ENCODE data around the gene GAS2L2.

Gene GAS2L2

GRCh38 chr17:35729405-35729833, 23.6 kb downstream of the GAS2L2 start:
- Histone ChIP-seq H3K4me1 (ENCODE audit: control insufficient read depth, insufficient read depth, low read length) (peaks cover 9% of the 10 kb centered on the region), H3K27ac (ENCODE audit: low read depth, low read length) (no peak overlapping the region), H3K9ac (ENCODE audit: low read length) (no peak overlapping the region), H3K27me3 (ENCODE audit: control insufficient read depth, insufficient read depth, low read length) (no peaks in the 10 kb centered on the region), H3K36me3 (ENCODE audit: control insufficient read depth, insufficient read depth, low read length) (peaks cover 11% of the 10 kb centered on the region), H3K4me3 (ENCODE audit: low read length) (no peak overlapping the region)

GRCh38 chr17:35728551-35728950, 24.5 kb downstream of the GAS2L2 start:
- Histone ChIP-seq H3K36me3 (ENCODE audit: control insufficient read depth, insufficient read depth, low read length) (peaks cover 19% of the 10 kb centered on the region), H3K27me3 (ENCODE audit: control insufficient read depth, insufficient read depth, low read length) (no peaks in the 10 kb centered on the region), H3K9ac (ENCODE audit: low read length) (no peak overlapping the region), H3K27ac (ENCODE audit: low read depth, low read length) (no peak overlapping the region), H3K4me1 (ENCODE audit: control insufficient read depth, insufficient read depth, low read length) (peaks cover 9% of the 10 kb centered on the region), H3K4me3 (ENCODE audit: low read length) (no peak overlapping the region)

GRCh38 chr17:35727635-35728034, 25.4 kb downstream of the GAS2L2 start:
- Histone ChIP-seq H3K36me3 (ENCODE audit: control insufficient read depth, insufficient read depth, low read length) (peaks cover 21% of the 10 kb centered on the region), H3K4me1 (ENCODE audit: control insufficient read depth, insufficient read depth, low read length) (peaks cover 9% of the 10 kb centered on the region), H3K4me3 (ENCODE audit: low read length) (no peak overlapping the region), H3K9ac (ENCODE audit: low read length) (no peak overlapping the region), H3K27ac (ENCODE audit: low read depth, low read length) (no peak overlapping the region), H3K27me3 (ENCODE audit: control insufficient read depth, insufficient read depth, low read length) (no peaks in the 10 kb centered on the region)

DNA sequence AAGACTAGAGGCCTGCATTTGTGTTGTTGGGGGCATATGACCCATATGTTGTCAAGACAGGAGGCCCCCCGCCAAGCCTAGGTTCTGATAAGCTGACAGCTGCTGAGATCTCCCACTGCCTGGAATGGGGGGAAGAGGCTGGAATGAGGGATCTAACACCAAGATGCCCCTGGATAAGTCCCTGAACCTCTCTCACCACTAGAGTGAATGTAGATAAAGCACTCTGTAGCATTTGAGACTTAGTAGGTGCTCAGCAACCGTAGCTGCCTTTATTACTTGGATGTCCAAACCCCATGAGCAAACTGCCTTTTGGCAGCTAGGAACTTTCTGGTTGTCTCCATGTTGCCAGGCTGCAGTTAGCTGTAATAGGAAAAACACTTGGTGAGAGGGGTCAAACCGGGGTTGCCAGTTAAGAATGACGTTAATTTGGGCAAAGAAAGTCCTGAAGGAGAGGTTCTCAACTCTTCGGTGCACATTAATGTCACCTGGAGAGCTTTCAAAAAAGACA, 26.0 kb downstream of the GAS2L2 start:
- Histone ChIP-seq H3K27ac (ENCODE audit: low read depth, low read length) (no peak overlapping the region), H3K9ac (ENCODE audit: low read length) (no peak overlapping the region), H3K36me3 (ENCODE audit: control insufficient read depth, insufficient read depth, low read length) (peaks cover 21% of the 10 kb centered on the region), H3K4me1 (ENCODE audit: control insufficient read depth, insufficient read depth, low read length) (peaks cover 9% of the 10 kb centered on the region), H3K27me3 (ENCODE audit: control insufficient read depth, insufficient read depth, low read length) (no peaks in the 10 kb centered on the region), H3K4me3 (ENCODE audit: low read length) (no peak overlapping the region)

DNA sequence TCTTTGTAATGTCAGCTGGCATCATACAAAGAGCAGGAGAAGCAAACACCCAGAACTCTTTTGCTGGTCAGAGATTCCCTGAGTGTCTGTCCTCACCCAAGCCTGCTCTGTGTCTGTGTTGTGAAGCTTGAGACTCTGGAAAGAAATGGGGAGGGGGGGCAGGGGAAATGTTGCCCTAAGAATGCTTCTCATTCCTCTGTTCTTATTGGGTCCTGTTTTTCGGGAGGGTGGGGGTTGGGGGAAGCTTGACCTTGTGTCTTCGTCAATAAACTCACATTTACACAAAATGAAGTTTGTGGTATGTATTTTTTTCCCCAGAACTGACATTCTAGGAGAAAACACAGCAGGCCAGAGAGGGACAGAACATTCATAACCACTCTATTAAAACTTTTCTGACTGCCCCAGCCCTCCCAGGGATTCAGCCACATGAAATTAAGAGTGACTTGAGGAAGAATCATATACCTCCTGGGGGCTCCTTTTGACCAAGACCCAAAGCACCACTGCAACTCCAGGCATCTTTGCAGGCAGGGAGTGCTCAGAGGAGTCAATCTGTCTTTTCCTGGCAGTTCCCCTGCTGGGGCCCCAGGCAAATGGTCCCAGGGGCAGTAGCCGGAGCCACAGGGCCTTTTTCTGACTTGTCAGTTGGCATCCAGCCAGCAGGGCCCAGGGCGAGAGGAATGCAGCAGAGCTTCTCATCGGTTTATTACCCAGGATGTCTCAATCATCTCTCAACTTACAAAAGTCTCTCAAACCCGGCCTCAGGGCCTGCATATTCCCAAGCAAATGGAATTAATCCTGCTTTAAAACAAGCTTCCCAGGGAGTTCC, 26.7 kb downstream of the GAS2L2 start:
- peaks cover 9% of the 10 kb centered on the region for H3K4me1 ChIP-seq (ENCODE audit: control insufficient read depth, insufficient read depth, low read length)
- no peak overlapping the region for H3K27ac ChIP-seq (ENCODE audit: low read depth, low read length)
- no peak overlapping the region for H3K9ac ChIP-seq (ENCODE audit: low read length)
- no peak overlapping the region for H3K4me3 ChIP-seq (ENCODE audit: low read length)
- no peaks in the 10 kb centered on the region for H3K27me3 ChIP-seq (ENCODE audit: control insufficient read depth, insufficient read depth, low read length)
- H3K36me3 ChIP-seq (ENCODE audit: control insufficient read depth, insufficient read depth, low read length), result peaks cover 21% of the 10 kb centered on the region

DNA sequence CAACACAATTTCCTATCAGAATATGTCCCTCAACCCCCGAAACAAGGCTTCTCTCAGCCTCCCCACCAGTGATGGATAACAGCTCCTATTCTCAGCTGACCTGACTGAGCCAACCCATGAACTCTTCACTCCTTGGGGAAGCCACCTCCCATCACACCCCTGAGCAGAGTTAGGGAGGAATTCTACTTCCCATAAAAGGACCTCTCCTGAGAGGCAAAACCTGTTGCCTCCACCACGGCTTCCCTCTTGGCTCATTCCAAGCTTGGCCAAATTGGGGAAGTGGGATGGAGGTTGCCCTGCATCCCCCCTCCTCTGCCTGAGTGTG, 27.3 kb downstream of the GAS2L2 start:
- no peak overlapping the region for H3K9ac ChIP-seq (ENCODE audit: low read length)
- H3K27me3 ChIP-seq (ENCODE audit: control insufficient read depth, insufficient read depth, low read length), result no peaks in the 10 kb centered on the region
- H3K36me3 ChIP-seq (ENCODE audit: control insufficient read depth, insufficient read depth, low read length), result peaks cover 21% of the 10 kb centered on the region
- no peak overlapping the region for H3K27ac ChIP-seq (ENCODE audit: low read depth, low read length)
- H3K4me1 ChIP-seq (ENCODE audit: control insufficient read depth, insufficient read depth, low read length), result peaks cover 3% of the 10 kb centered on the region
- no peak overlapping the region for H3K4me3 ChIP-seq (ENCODE audit: low read length)

- Histone ChIP-seq H3K27ac (ENCODE audit: low read depth, low read length) (no peak overlapping the region), H3K4me1 (ENCODE audit: control insufficient read depth, insufficient read depth, low read length) (no peaks in the 10 kb centered on the region), H3K27me3 (ENCODE audit: control insufficient read depth, insufficient read depth, low read length) (no peaks in the 10 kb centered on the region), H3K36me3 (ENCODE audit: control insufficient read depth, insufficient read depth, low read length) (peaks cover 21% of the 10 kb centered on the region), H3K9ac (ENCODE audit: low read length) (no peak overlapping the region), H3K4me3 (ENCODE audit: low read length) (no peak overlapping the region)
Measured at GRCh38 chr17:35725058-35725457, 28.0 kb downstream of the GAS2L2 start.

DNA sequence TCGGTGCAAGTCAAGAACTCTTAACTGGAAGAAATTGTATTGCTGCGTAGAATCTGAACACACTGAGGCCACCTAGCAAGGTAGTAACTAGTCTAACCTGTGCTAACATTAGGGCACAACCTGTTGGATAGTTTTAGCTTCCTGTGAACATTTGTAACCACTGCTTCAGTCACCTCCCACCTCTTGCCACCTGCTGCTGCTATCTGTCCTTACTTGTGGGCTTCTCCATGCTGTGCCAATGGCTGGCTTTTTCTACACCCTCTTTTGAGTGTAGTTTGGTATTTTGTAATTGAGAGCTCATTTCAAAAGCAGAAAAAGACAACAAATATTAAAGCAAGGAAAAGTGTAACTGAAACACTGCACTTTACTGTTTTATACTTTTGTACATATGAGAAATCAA, 29.3 kb downstream of the GAS2L2 start:
- H3K4me3 ChIP-seq (ENCODE audit: low read length), result no peak overlapping the region
- no peaks in the 10 kb centered on the region for H3K4me1 ChIP-seq (ENCODE audit: control insufficient read depth, insufficient read depth, low read length)
- no peak overlapping the region for H3K27ac ChIP-seq (ENCODE audit: low read depth, low read length)
- no peak overlapping the region for H3K9ac ChIP-seq (ENCODE audit: low read length)
- H3K27me3 ChIP-seq (ENCODE audit: control insufficient read depth, insufficient read depth, low read length), result no peaks in the 10 kb centered on the region
- H3K36me3 ChIP-seq (ENCODE audit: control insufficient read depth, insufficient read depth, low read length), result peaks cover 21% of the 10 kb centered on the region

DNA sequence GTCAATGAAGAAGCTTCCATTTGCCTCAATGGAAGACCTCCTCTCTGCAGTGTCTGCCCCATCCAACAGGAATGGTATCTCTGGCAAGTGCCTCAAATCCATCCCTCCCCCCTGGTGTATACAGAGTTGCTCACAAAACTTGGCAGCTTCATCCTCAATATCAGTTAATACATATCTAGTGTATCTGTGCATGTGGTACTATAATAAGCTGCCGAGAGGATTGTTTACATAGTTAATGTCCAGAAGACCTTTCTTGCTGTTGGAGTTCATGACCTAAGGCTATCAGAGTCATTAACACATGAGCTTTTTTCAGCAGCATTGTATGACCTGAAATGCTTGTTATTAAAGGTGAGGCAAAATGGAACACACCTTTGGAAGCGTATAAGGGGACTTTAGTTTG, 35.6 kb downstream of the GAS2L2 start:
- Histone ChIP-seq H3K9ac (ENCODE audit: low read length) (no peak overlapping the region), H3K27me3 (ENCODE audit: control insufficient read depth, insufficient read depth, low read length) (no peaks in the 10 kb centered on the region), H3K27ac (ENCODE audit: low read depth, low read length) (no peak overlapping the region), H3K36me3 (ENCODE audit: control insufficient read depth, insufficient read depth, low read length) (peaks cover 9% of the 10 kb centered on the region), H3K4me3 (ENCODE audit: low read length) (no peak overlapping the region), H3K4me1 (ENCODE audit: control insufficient read depth, insufficient read depth, low read length) (no peaks in the 10 kb centered on the region)

DNA sequence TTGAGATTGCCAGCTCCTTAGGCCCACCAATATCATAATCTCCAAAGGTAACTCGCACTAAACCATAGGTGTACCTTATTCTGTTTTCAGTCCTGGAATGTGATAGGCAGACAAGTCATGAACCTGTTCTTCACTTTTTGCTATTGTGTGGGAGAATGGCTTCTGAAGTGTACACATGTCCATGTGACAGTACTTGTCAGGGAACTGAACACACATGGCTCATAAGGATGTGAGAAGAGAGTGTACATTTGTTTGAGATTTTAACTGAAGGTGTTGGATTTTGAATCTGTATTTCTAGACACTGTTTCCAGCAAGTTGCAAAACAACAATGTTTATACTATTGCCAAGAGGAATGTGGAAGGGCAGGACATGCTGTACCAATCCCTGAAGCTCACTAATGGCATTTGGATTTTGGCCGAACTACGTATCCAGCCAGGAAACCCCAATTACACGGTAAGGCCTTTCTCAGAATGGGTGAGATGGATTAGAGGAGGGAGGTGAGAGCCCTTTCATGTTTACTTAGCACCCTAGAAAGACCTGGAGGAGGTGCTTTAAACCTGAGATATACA, 36.1 kb downstream of the GAS2L2 start:
- Histone ChIP-seq H3K36me3 (ENCODE audit: control insufficient read depth, insufficient read depth, low read length) (peaks cover 9% of the 10 kb centered on the region), H3K4me3 (ENCODE audit: low read length) (no peak overlapping the region), H3K4me1 (ENCODE audit: control insufficient read depth, insufficient read depth, low read length) (no peaks in the 10 kb centered on the region), H3K27me3 (ENCODE audit: control insufficient read depth, insufficient read depth, low read length) (no peaks in the 10 kb centered on the region), H3K27ac (ENCODE audit: low read depth, low read length) (no peak overlapping the region), H3K9ac (ENCODE audit: low read length) (no peak overlapping the region)

- Histone ChIP-seq H3K36me3 (ENCODE audit: control insufficient read depth, insufficient read depth, low read length) (peaks cover 9% of the 10 kb centered on the region), H3K9ac (ENCODE audit: low read length) (no peak overlapping the region), H3K4me3 (ENCODE audit: low read length) (no peak overlapping the region), H3K27ac (ENCODE audit: low read depth, low read length) (no peak overlapping the region), H3K4me1 (ENCODE audit: control insufficient read depth, insufficient read depth, low read length) (no peaks in the 10 kb centered on the region), H3K27me3 (ENCODE audit: control insufficient read depth, insufficient read depth, low read length) (no peaks in the 10 kb centered on the region)
Measured at GRCh38 chr17:35716173-35716572, 36.9 kb downstream of the GAS2L2 start.

DNA sequence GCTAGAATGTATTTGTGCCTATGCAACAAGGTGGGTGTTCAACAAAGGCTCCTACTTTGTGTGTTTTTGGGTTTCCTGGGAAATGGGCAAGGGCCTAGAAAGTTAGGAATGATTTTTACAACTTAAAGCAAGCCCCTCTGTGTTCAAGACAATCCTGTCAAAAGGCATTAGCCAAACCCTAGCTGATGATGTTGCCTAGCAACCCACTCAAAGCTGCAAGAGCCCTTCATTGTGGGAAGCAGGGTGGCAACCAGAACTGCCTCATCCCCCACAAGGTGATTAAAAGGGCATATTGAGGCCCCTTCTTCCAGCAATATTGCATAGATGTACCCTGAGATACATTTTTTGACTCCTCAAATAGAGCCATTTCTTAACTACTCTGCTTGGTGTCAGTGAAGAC, 37.6 kb downstream of the GAS2L2 start:
- no peak overlapping the region for H3K4me3 ChIP-seq (ENCODE audit: low read length)
- no peak overlapping the region for H3K9ac ChIP-seq (ENCODE audit: low read length)
- no peaks in the 10 kb centered on the region for H3K4me1 ChIP-seq (ENCODE audit: control insufficient read depth, insufficient read depth, low read length)
- H3K27ac ChIP-seq (ENCODE audit: low read depth, low read length), result no peak overlapping the region
- H3K36me3 ChIP-seq (ENCODE audit: control insufficient read depth, insufficient read depth, low read length), result peaks cover 9% of the 10 kb centered on the region
- no peaks in the 10 kb centered on the region for H3K27me3 ChIP-seq (ENCODE audit: control insufficient read depth, insufficient read depth, low read length)

- H3K4me1 ChIP-seq (ENCODE audit: control insufficient read depth, insufficient read depth, low read length), result no peaks in the 10 kb centered on the region
- no peak overlapping the region for H3K9ac ChIP-seq (ENCODE audit: low read length)
- H3K27ac ChIP-seq (ENCODE audit: low read depth, low read length), result no peak overlapping the region
- H3K36me3 ChIP-seq (ENCODE audit: control insufficient read depth, insufficient read depth, low read length), result peaks cover 10% of the 10 kb centered on the region
- H3K27me3 ChIP-seq (ENCODE audit: control insufficient read depth, insufficient read depth, low read length), result no peaks in the 10 kb centered on the region
- no peak overlapping the region for H3K4me3 ChIP-seq (ENCODE audit: low read length)
Measured at GRCh38 chr17:35714988-35715387, 38.1 kb downstream of the GAS2L2 start.

All from rectal smooth muscle tissue (tissue), 1 donor.